ENCODE measurements around the gene ABCC2.

Gene ABCC2

DNA sequence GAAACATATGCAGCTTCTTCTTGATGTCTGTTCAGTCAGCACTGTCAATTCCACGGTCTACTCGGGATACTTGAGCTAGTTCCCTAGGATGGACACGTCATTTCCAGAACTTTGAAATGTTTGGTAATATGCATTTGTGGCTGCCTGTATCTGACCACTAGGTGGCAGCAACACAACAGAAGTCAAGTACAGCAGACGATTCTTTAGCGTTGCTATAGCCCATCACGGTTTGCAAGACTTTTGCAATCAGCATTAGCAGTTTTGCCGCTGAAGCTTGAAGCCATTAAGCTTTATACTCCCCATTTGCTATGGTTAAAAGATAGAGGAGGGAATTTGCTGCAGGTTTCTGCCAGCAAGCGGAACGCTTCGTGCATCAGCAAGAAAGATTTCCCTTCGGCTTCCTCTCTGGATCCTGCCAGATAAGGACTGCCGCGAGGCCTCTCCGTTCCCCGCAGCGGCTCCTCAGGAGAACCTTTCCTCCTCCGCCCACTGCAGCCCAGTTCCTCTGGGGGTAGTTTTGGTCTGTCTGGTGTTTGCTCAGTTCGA is 63.5 kb downstream of the ABCC2 start:
- Histone ChIP-seq H3K79me2 (ENCODE audit: low read length) (no peaks in the 10 kb centered on the region), H3K27me3 (ENCODE audit: low read depth, low read length) (no peaks in the 10 kb centered on the region), H3K4me3 (ENCODE audit: low read length) (peak overlapping the region; percentile 54), H3K27ac (ENCODE audit: low read length) (no peak overlapping the region), H3K36me3 (replicated peaks; ENCODE audit: low read depth, low read length) (no peaks in the 10 kb centered on the region), H3K4me1 (ENCODE audit: low read length) (peaks cover 3% of the 10 kb centered on the region), H3K9me3 (ENCODE audit: insufficient read depth, low read length) (no peaks in the 10 kb centered on the region), H3K9ac (ENCODE audit: low read length) (no peak overlapping the region), H2AFZ (ENCODE audit: low read depth, low read length) (0 out of 2 replicates have a peak overlapping the region, but pooled peaks have one; percentile 33), H3K4me2 (ENCODE audit: low read length) (peak overlapping the region; percentile 75), H4K20me1 (ENCODE audit: insufficient read depth, low read length) (no peaks in the 10 kb centered on the region)
- TF ChIP-seq, protein P1, sequence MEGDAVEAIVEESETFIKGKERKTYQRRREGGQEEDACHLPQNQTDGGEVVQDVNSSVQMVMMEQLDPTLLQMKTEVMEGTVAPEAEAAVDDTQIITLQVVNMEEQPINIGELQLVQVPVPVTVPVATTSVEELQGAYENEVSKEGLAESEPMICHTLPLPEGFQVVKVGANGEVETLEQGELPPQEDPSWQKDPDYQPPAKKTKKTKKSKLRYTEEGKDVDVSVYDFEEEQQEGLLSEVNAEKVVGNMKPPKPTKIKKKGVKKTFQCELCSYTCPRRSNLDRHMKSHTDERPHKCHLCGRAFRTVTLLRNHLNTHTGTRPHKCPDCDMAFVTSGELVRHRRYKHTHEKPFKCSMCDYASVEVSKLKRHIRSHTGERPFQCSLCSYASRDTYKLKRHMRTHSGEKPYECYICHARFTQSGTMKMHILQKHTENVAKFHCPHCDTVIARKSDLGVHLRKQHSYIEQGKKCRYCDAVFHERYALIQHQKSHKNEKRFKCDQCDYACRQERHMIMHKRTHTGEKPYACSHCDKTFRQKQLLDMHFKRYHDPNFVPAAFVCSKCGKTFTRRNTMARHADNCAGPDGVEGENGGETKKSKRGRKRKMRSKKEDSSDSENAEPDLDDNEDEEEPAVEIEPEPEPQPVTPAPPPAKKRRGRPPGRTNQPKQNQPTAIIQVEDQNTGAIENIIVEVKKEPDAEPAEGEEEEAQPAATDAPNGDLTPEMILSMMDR (IDR thresholded peaks at IDR 0.05; ENCODE audit: low read depth, low read length): peak; percentile 82
- TF ChIP-seq EZH2phosphoT487 (IDR thresholded peaks at IDR 0.05; ENCODE audit: low read depth): no peak

DNA sequence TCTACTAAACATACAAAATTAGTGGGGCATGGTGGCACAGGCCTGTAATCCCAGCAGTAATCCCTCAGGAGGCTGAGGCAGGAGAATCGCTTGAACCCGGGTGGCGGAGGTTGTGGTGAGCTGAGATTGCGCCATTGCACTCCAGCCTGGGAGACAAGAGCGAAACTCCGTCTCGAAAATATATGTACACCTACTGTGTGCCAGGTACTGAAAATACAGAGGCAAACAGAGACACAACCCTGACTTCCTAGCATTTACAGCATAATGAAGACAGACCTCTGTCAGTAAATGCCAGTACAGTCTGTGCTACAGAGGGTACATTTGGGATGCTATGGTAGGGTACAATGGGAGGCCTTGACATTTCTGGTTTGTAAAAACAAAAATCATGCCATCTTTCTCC is 66.6 kb downstream of the ABCC2 start:
- Histone ChIP-seq H3K27me3 (ENCODE audit: low read depth, low read length) (no peaks in the 10 kb centered on the region), H3K9me3 (ENCODE audit: insufficient read depth, low read length) (no peaks in the 10 kb centered on the region), H3K4me1 (ENCODE audit: low read length) (no peaks in the 10 kb centered on the region), H3K36me3 (replicated peaks; ENCODE audit: low read depth, low read length) (no peaks in the 10 kb centered on the region), H3K27ac (ENCODE audit: low read length) (no peak overlapping the region), H4K20me1 (ENCODE audit: insufficient read depth, low read length) (no peaks in the 10 kb centered on the region), H2AFZ (ENCODE audit: low read depth, low read length) (no peak overlapping the region), H3K9ac (ENCODE audit: low read length) (no peak overlapping the region), H3K4me2 (ENCODE audit: low read length) (no peak overlapping the region), H3K79me2 (ENCODE audit: low read length) (no peaks in the 10 kb centered on the region), H3K4me3 (ENCODE audit: low read length) (no peak overlapping the region)
- TF ChIP-seq, protein P1 (IDR thresholded peaks at IDR 0.05; ENCODE audit: low read depth, low read length): no peak
- no peak for TF ChIP-seq EZH2phosphoT487 (IDR thresholded peaks at IDR 0.05; ENCODE audit: low read depth)

DNA sequence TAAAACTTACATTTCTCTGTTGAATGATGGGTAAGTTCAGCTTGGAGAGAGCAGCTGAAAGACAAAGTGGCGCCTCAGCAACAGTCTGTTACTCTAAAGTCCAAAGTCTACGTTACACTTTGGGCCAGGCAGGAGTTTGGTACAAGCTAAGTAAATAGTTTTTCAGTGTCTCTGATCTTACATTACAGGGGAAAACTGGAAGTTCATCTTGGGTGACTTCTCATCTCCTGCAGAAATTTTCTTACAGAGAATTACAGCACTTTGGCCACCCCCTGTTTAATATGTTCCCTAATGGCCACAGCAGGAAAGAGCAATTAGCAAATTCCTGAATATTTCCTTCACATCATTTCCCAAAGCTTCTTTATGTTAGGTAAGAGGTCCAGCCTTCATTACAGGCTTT is 67.1 kb downstream of the ABCC2 start:
- Histone ChIP-seq H3K4me3 (ENCODE audit: low read length) (no peak overlapping the region), H3K27me3 (ENCODE audit: low read depth, low read length) (no peaks in the 10 kb centered on the region), H4K20me1 (ENCODE audit: insufficient read depth, low read length) (no peaks in the 10 kb centered on the region), H3K4me1 (ENCODE audit: low read length) (no peaks in the 10 kb centered on the region), H3K36me3 (replicated peaks; ENCODE audit: low read depth, low read length) (no peaks in the 10 kb centered on the region), H3K9me3 (ENCODE audit: insufficient read depth, low read length) (no peaks in the 10 kb centered on the region), H3K9ac (ENCODE audit: low read length) (no peak overlapping the region), H3K79me2 (ENCODE audit: low read length) (no peaks in the 10 kb centered on the region), H2AFZ (ENCODE audit: low read depth, low read length) (no peak overlapping the region), H3K27ac (ENCODE audit: low read length) (no peak overlapping the region), H3K4me2 (ENCODE audit: low read length) (no peak overlapping the region)
- TF ChIP-seq, protein P1 (IDR thresholded peaks at IDR 0.05; ENCODE audit: low read depth, low read length): no peak

DNA sequence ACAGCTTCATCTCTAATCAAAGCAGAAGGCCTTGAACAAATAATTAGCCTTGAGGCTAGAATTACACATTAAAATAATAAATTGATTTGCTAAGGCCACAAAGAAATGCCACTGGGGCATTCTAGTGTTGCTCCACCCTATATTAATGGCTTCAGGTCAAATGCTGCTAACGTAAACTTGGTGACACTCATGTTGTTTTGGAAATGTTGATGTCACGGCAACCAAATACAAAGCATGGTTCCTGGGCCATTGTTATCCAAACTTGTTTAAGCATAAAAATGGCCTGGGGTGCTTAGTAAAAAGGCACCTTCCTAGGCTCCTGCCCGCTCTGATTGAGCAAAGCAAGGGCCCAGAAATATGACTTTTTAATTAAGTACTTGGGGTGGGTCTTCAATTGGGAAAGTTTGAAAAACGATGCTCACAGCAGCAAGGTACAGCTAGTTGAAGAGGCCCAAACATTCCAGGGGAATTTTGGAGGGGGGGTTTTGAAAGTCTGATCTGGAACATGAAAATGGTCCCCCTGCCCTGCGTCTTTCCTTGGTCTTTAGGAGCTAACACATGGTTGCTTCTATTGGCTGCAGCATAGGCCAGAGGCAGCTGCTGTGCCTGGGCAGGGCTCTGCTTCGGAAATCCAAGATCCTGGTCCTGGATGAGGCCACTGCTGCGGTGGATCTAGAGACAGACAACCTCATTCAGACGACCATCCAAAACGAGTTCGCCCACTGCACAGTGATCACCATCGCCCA is 67.8 kb downstream of the ABCC2 start:
- Histone ChIP-seq H3K4me3 (ENCODE audit: low read length) (no peak overlapping the region), H4K20me1 (ENCODE audit: insufficient read depth, low read length) (no peaks in the 10 kb centered on the region), H3K27ac (ENCODE audit: low read length) (no peak overlapping the region), H3K79me2 (ENCODE audit: low read length) (no peaks in the 10 kb centered on the region), H3K9ac (ENCODE audit: low read length) (no peak overlapping the region), H3K27me3 (ENCODE audit: low read depth, low read length) (no peaks in the 10 kb centered on the region), H3K9me3 (ENCODE audit: insufficient read depth, low read length) (no peaks in the 10 kb centered on the region), H3K4me1 (ENCODE audit: low read length) (no peaks in the 10 kb centered on the region), H3K4me2 (ENCODE audit: low read length) (no peak overlapping the region), H2AFZ (ENCODE audit: low read depth, low read length) (no peak overlapping the region), H3K36me3 (replicated peaks; ENCODE audit: low read depth, low read length) (no peaks in the 10 kb centered on the region)
- no peak for TF ChIP-seq EZH2phosphoT487 (IDR thresholded peaks at IDR 0.05; ENCODE audit: low read depth)
- TF ChIP-seq, protein P1 (IDR thresholded peaks at IDR 0.05; ENCODE audit: low read depth, low read length): no peak

Measured in OCI-LY3 (cell line).